ENCODE data around the gene CADPS. TPM values are rescaled to one million over a fixed set of nuclear protein-coding genes. Genes with fewer than 3 reads are reported as not detected.

CADPS gene
- 1 to 10 TPM in 2 of 7 donors, under 1 TPM in 5; 0.33 to 3.6 (median 0.60) TPM for total RNA-seq
- under 1 TPM; 0.16 to 0.38 (median 0.20) TPM for polyA plus RNA-seq
- long read RNA-seq, donor 1, full-length matches to known transcripts = 1 of 6 reads
- long read RNA-seq, donor 1, partial matches to known transcripts = 5 of 6 reads
- long read RNA-seq, donor 1, other reads (novel, unspliced or antisense) = 0 of 6 reads
- long read RNA-seq, donor 2, partial matches to known transcripts = 15 of 15 reads
- long read RNA-seq, donor 2, other reads (novel, unspliced or antisense) = 0 of 15 reads

GRCh38 chr3:62874711-62875557, at the start of gene CADPS:
CADPS (minus strand) TSS chr3:62875416; CDS start chr3:62875029, 387 bp downstream.
- Histone ChIP-seq H3K4me3 (peak within 1 kb of the TSS in 7 of 8 donors; percentile 20 to 63 (median 30)), H3K27ac (no peak within 1 kb of the TSS), H3K4me1 (peaks cover 0 to 18% (median 12%) of the 10 kb centered on the region in 6 donors), H3K9me3 (peaks cover 0 to 8% (median 0%) of the 10 kb centered on the region in 8 donors), H3K27me3 (replicated peaks in 1 of 7) (peaks cover 3 to 68% (median 37%) of the 10 kb centered on the region in 7 donors), H3K36me3 (no peaks in the 10 kb centered on the region)
- no peak for DNase-seq
- TF ChIP-seq POLR2AphosphoS5 (IDR thresholded peaks at IDR 0.05) (no peak), CTCF (IDR thresholded peaks at IDR 0.05 in 8 of 11, conservative IDR thresholded peaks at IDR 0.05 in 3 of 11) (no peak), POLR2A (IDR thresholded peaks at IDR 0.05) (no peak)
- 3 to 7% (median 4%) methylated on average over 56 to 85 of the region's 85 CpGs for WGBS, 5 donors
- intact Hi-C loops (cut with DNase I; ENCODE audit: low total_unique reads) = no loop called here

- no peak overlapping the region for H3K4me3 ChIP-seq
- no peak for DNase-seq
- no peak overlapping the region for H3K27ac ChIP-seq
- 35 to 60% (median 51%) methylated on average over 2 of the region's 2 CpGs for WGBS, 5 donors
- no peaks in the 10 kb centered on the region for H3K4me1 ChIP-seq
- no peak for TF ChIP-seq POLR2A (IDR thresholded peaks at IDR 0.05)
- no peak for TF ChIP-seq CTCF (IDR thresholded peaks at IDR 0.05 in 8 of 11, conservative IDR thresholded peaks at IDR 0.05 in 3 of 11)
- TF ChIP-seq POLR2AphosphoS5 (IDR thresholded peaks at IDR 0.05) = no peak
- no peaks in the 10 kb centered on the region for H3K36me3 ChIP-seq
- H3K9me3 ChIP-seq = no peaks in the 10 kb centered on the region
- no peaks in the 10 kb centered on the region for H3K27me3 ChIP-seq (replicated peaks in 1 of 7)
- intact Hi-C loops (cut with DNase I; ENCODE audit: low total_unique reads) = no loop called here
Observed at GRCh38 chr3:62923066-62923465, 47.9 kb upstream of the CADPS start.

GRCh38 chr3:62922326-62922725, 47.1 kb upstream of the CADPS start:
- no peak overlapping the region for H3K27ac ChIP-seq
- H3K27me3 ChIP-seq (replicated peaks in 1 of 7) = no peaks in the 10 kb centered on the region
- WGBS, 5 donors = 48 to 56% (median 53%) methylated on average over 2 of the region's 2 CpGs
- no peaks in the 10 kb centered on the region for H3K36me3 ChIP-seq
- H3K4me3 ChIP-seq = no peak overlapping the region
- intact Hi-C loops (cut with DNase I; ENCODE audit: low total_unique reads) = no loop called here
- no peaks in the 10 kb centered on the region for H3K9me3 ChIP-seq
- DNase-seq = no peak
- H3K4me1 ChIP-seq = no peaks in the 10 kb centered on the region
- no peak for TF ChIP-seq CTCF (IDR thresholded peaks at IDR 0.05 in 8 of 11, conservative IDR thresholded peaks at IDR 0.05 in 3 of 11)
- TF ChIP-seq POLR2A (IDR thresholded peaks at IDR 0.05) = no peak
- no peak for TF ChIP-seq POLR2AphosphoS5 (IDR thresholded peaks at IDR 0.05)

GRCh38 chr3:62920466-62920784, 45.2 kb upstream of the CADPS start:
- H3K27me3 ChIP-seq (replicated peaks in 1 of 7) = no peaks in the 10 kb centered on the region
- TF ChIP-seq CTCF (IDR thresholded peaks at IDR 0.05 in 8 of 11, conservative IDR thresholded peaks at IDR 0.05 in 3 of 11) (no peak), POLR2A (IDR thresholded peaks at IDR 0.05) (no peak), POLR2AphosphoS5 (IDR thresholded peaks at IDR 0.05) (no peak)
- H3K27ac ChIP-seq = no peak overlapping the region
- no peak overlapping the region for H3K4me3 ChIP-seq
- no peak for DNase-seq
- H3K36me3 ChIP-seq = no peaks in the 10 kb centered on the region
- H3K4me1 ChIP-seq = no peaks in the 10 kb centered on the region
- intact Hi-C loops (cut with DNase I; ENCODE audit: low total_unique reads) = no loop called here
- no peaks in the 10 kb centered on the region for H3K9me3 ChIP-seq
